IMR-90 (cell line): ENCODE measurements around the gene ZNF407. TPM values are rescaled to one million over a fixed set of nuclear protein-coding genes. Genes with fewer than 3 reads are reported as not detected.

Experiments used
- ATAC-seq: fragments of 200-7000 bp; cut with Tn5 transposase; 2 replicates; pipeline ENCODE4 v1.9.1; 2020; ENCODE audit warnings: low read depth, mild to moderate bottlenecking, moderate library complexity
- BruUV-seq: library from RNA; stranded (reverse); fragments of 400-500 nt; replicated peaks from 2 replicates; lab custom pipeline; 2021; lab: Mats Ljungman, UMichigan
- CTCF ChIA-PET: fragments of 300-600 bp; formaldehyde crosslinking; extraction: SDS; loops from one replicate; lab custom pipeline; 2021; ENCODE audit warnings: antibody characterized with exemption; lab: Yijun Ruan, JAX
- POLR2A ChIA-PET: fragments of 300-600 bp; sonication (Branson Sonifier 250); formaldehyde crosslinking; loops from one replicate; lab custom pipeline; 2022; ENCODE audit warnings: antibody characterized with exemption; ENCODE audit not compliant: unreplicated experiment; lab: Charles Lee
- DNase-seq: peaks from one replicate; pipeline ENCODE4 v3.0.0; 2013
- H2AFZ ChIP-seq: replicated peaks from 2 replicates; pipeline ENCODE3; 2013; ENCODE audit warnings: low read length, mild to moderate bottlenecking; ENCODE audit not compliant: poor library complexity
- H2AK5ac ChIP-seq: 2 replicates; pipeline ENCODE4 v1.6.1; 2013; ENCODE audit warnings: low read depth, low read length, inconsistent platforms
- H2AK9ac ChIP-seq: replicated peaks from 2 replicates; pipeline ENCODE3; 2013; ENCODE audit warnings: mild to moderate bottlenecking, low read depth, low read length, moderate library complexity; ENCODE audit not compliant: poor library complexity
- H2BK120ac ChIP-seq: 2 replicates; pipeline ENCODE4 v1.6.1; 2013; ENCODE audit warnings: low read depth, low read length, inconsistent platforms
- H2BK15ac ChIP-seq: 3 replicates; pipeline ENCODE4 v1.6.1; 2013; ENCODE audit warnings: low read depth, low read length, inconsistent platforms
- H2BK20ac ChIP-seq: 2 replicates; pipeline ENCODE4 v1.6.1; 2013; ENCODE audit warnings: low read depth, mild to moderate bottlenecking, inconsistent platforms, low read length, moderate library complexity
- H2BK5ac ChIP-seq: 2 replicates; pipeline ENCODE4 v1.6.1; 2013; ENCODE audit warnings: mild to moderate bottlenecking, low read depth, low read length, inconsistent platforms; ENCODE audit not compliant: poor library complexity, severe bottlenecking
- H3K14ac ChIP-seq: replicated peaks from 2 replicates; pipeline ENCODE4 v1.6.1; 2013; ENCODE audit warnings: low read depth, low read length, inconsistent platforms
- H3K18ac ChIP-seq: 2 replicates; pipeline ENCODE4 v1.6.1; 2013; ENCODE audit warnings: low read depth, low read length, control low read depth
- H3K23ac ChIP-seq: 2 replicates; pipeline ENCODE4 v1.6.1; 2013; ENCODE audit warnings: low read depth, low read length, inconsistent platforms
- H3K27ac ChIP-seq: 2 replicates; pipeline ENCODE4 v1.5.1; 2013; ENCODE audit warnings: mild to moderate bottlenecking, control low read depth, low read length; ENCODE audit not compliant: insufficient read depth
- H3K27me3 ChIP-seq: 2 replicates; pipeline ENCODE4 v1.6.1; 2013; ENCODE audit warnings: low read length; ENCODE audit not compliant: control insufficient read depth, insufficient read depth
- H3K36me3 ChIP-seq: 2 replicates; pipeline ENCODE4 v1.6.1; 2013; ENCODE audit warnings: low read length, mixed read lengths; ENCODE audit not compliant: control insufficient read depth, insufficient read depth
- H3K4ac ChIP-seq: 2 replicates; pipeline ENCODE4 v1.6.1; 2013; ENCODE audit warnings: low read depth, low read length, inconsistent platforms
- H3K4me1 ChIP-seq: 2 replicates; pipeline ENCODE4 v1.6.1; 2013; ENCODE audit warnings: low read length, mixed read lengths; ENCODE audit not compliant: control insufficient read depth, insufficient read depth
- H3K4me2 ChIP-seq: 2 replicates; pipeline ENCODE4 v1.6.1; 2013; ENCODE audit warnings: low read depth, mild to moderate bottlenecking, control low read depth, low read length, moderate library complexity
- H3K4me3 ChIP-seq: 2 replicates; pipeline ENCODE4 v1.5.1; 2013; ENCODE audit warnings: low read depth, mild to moderate bottlenecking, control low read depth, low read length, moderate library complexity; ENCODE audit not compliant: insufficient read depth
- H3K56ac ChIP-seq: 2 replicates; pipeline ENCODE4 v1.6.1; 2013; ENCODE audit warnings: low read length, inconsistent platforms; ENCODE audit not compliant: insufficient read depth; ENCODE audit errors: extremely low read depth
- H3K79me1 ChIP-seq, 2 experiments: 2 replicates each; pipeline ENCODE4 v1.6.1; 2013; ENCODE audit warnings: low read length in 2 of 2, inconsistent platforms in 1 of 2, low read depth in 1 of 2
- H3K9ac ChIP-seq: 2 replicates; pipeline ENCODE4 v1.6.1; 2013; ENCODE audit warnings: low read depth, low read length, control low read depth
- H3K9me1 ChIP-seq: 2 replicates; pipeline ENCODE4 v1.6.1; 2013; ENCODE audit warnings: low read length, inconsistent platforms; ENCODE audit not compliant: insufficient read depth
- H3K9me3 ChIP-seq: 2 replicates; pipeline ENCODE4 v1.6.1; 2013; ENCODE audit warnings: low read length; ENCODE audit not compliant: control insufficient read depth, insufficient read depth
- H4K20me1 ChIP-seq: 2 replicates; pipeline ENCODE4 v1.6.1; 2013; ENCODE audit warnings: low read length, inconsistent platforms; ENCODE audit not compliant: insufficient read depth
- H4K5ac ChIP-seq: 2 replicates; pipeline ENCODE4 v1.6.1; 2013; ENCODE audit warnings: mild to moderate bottlenecking, low read depth, low read length, control low read depth
- H4K8ac ChIP-seq, 2 experiments: 2 replicates each; pipeline ENCODE4 v1.6.1; 2013; ENCODE audit warnings: low read depth in 2 of 2, low read length in 2 of 2, control low read depth in 1 of 2, inconsistent platforms in 1 of 2
- H4K91ac ChIP-seq: 2 replicates; pipeline ENCODE4 v1.6.1; 2013; ENCODE audit warnings: low read depth, low read length, inconsistent platforms; ENCODE audit not compliant: insufficient read depth
- FOS ChIP-seq: fragments of 150-350 bp; IDR thresholded peaks from 2 replicates; pipeline ENCODE4 v1.6.1; 2016; ENCODE audit warnings: low read depth, low read length
- MAZ ChIP-seq: IDR thresholded peaks from 2 replicates; pipeline ENCODE4 v1.6.1; 2012; ENCODE audit warnings: low read depth, mild to moderate bottlenecking, low read length, improper control_type of control experiment, moderate library complexity, borderline replicate concordance
- WGBS, 2 experiments: methylation state at CpG; one replicate each; pipeline versions ENCODE4 v1.1.5 to v1.1.7; 2013; ENCODE audit warnings: missing lambda C conversion rate in 2 of 2; ENCODE audit not compliant: insufficient read length in 1 of 2; ENCODE audit errors: extremely low coverage in 2 of 2; 5-methylcytosine and 5-hydroxymethylcytosine counted together
- dilution Hi-C: fragments of 300-500 bp; cut with HindIII; formaldehyde crosslinking; loops from one replicate; pipeline ENCODE4 v1.14.3; 2018; ENCODE audit warnings: low sequenced_read_pairs; ENCODE audit not compliant: unreplicated experiment
- in situ Hi-C: fragments of 300-500 bp; cut with MboI; formaldehyde crosslinking; loops from 3 replicates; pipeline ENCODE4 v1.14.3; 2019; ENCODE audit warnings: low sequenced_read_pairs, inconsistent platforms, mixed read lengths
- intact Hi-C: fragments of 100-400 bp; cut with micrococcal nuclease; formaldehyde crosslinking; loops from 2 replicates; pipeline ENCODE4 v1.10.0; 2022
- polyA plus RNA-seq, 3 experiments: library from polyadenylated mRNA; depleted of rRNA; stranded (reverse); fragments of >200 nt; gene quantifications; 2 replicates each; pipeline ENCODE4 v1.2.3, GENCODE V29; 2012; ENCODE audit warnings: low replicate concordance in 1 of 3
- total RNA-seq: library from RNA; depleted of rRNA; stranded (reverse); fragments of >200 nt; gene quantifications from 2 replicates; pipeline ENCODE4 v1.2.3, GENCODE V29; 2012

The ZNF407 gene
- total and polyA plus RNA-seq, 2 of the 4 experiments (the other 2 are of a cell fraction): 3.1 to 20.1 TPM

GRCh38 chr18:74840492-74841167 lies 243.0 kb downstream of the ZNF407 start:
- ChIA-PET POLR2A (no interaction called here), CTCF (interaction anchor here (0.6 kb wide), 1 partner anchor 139 kb away, joined by 3 read pairs; no protein-coding TSS in a partner anchor)
- H3K4me2 ChIP-seq: no peak overlapping the region; the same call in 1 of the 2 replicates
- dilution Hi-C loops (no loop called here), intact Hi-C loops (loop anchor here (10.0 kb wide), 1 partner anchor 184 kb away; no protein-coding TSS in a partner anchor), in situ Hi-C loops (no loop called here)
- no peaks in the 10 kb centered on the region for H3K9me3 ChIP-seq
- no peak overlapping the region for H3K56ac ChIP-seq
- peak; percentile 60 for ATAC-seq
- 0% methylated on average over 2 of the region's 7 CpGs; no CpG with 5 or more reads in 1 of the 2 experiments for WGBS, 2 experiments
- H4K20me1 ChIP-seq: no peaks in the 10 kb centered on the region
- no peak overlapping the region for H3K4me3 ChIP-seq
- peak overlapping the region; percentile 54 for H2BK120ac ChIP-seq
- H3K9ac ChIP-seq: no peak overlapping the region
- H3K9me1 ChIP-seq: peaks cover 10% of the 10 kb centered on the region
- peaks cover 12% of the 10 kb centered on the region for H3K4me1 ChIP-seq
- no peak overlapping the region for H3K27ac ChIP-seq
- H3K18ac ChIP-seq: peak overlapping the region; percentile 50; the same call in 1 of the 2 replicates
- H3K23ac ChIP-seq: no peak overlapping the region
- peak overlapping the region; percentile 32; the same call in 1 of the 2 replicates for H3K14ac ChIP-seq
- peak overlapping the region; percentile 24; the same call in 1 of the 2 replicates for H2BK20ac ChIP-seq
- peak overlapping the region; percentile 66 for H2AK5ac ChIP-seq
- H3K79me1 ChIP-seq: 0 out of 4 replicates have a peak, but pooled peaks cover 0 to 12% of the 10 kb centered on the region in 2 experiments
- no peak overlapping the region for H2AK9ac ChIP-seq
- H4K91ac ChIP-seq: peak overlapping the region; percentile 36
- H3K27me3 ChIP-seq: no peaks in the 10 kb centered on the region
- H4K8ac ChIP-seq: peak overlapping the region; percentile 27 to 58
- H2BK5ac ChIP-seq: peak overlapping the region; percentile 5
- 0 out of 2 replicates have a peak, but pooled peaks have one; percentile 19 for TF ChIP-seq FOS
- no peak for TF ChIP-seq MAZ
- no TSS peak for BruUV-seq
- peak overlapping the region; percentile 76; the same call in 1 of the 3 replicates for H2BK15ac ChIP-seq
- H2AFZ ChIP-seq: peak overlapping the region; percentile 9
- DNase-seq: peak; percentile 82
- no peaks in the 10 kb centered on the region; the same call in none of the 2 replicates for H3K36me3 ChIP-seq
- H4K5ac ChIP-seq: peak overlapping the region; percentile 27; the same call in 1 of the 2 replicates
- H3K4ac ChIP-seq: peak overlapping the region; percentile 53
